ENCODE measurements around the gene CBARP. TPM values are rescaled to one million over a fixed set of nuclear protein-coding genes. Genes with fewer than 3 reads are reported as not detected.

CBARP gene
- total RNA-seq, 1 experiment from 2014 or later = 23.8 TPM

DNA sequence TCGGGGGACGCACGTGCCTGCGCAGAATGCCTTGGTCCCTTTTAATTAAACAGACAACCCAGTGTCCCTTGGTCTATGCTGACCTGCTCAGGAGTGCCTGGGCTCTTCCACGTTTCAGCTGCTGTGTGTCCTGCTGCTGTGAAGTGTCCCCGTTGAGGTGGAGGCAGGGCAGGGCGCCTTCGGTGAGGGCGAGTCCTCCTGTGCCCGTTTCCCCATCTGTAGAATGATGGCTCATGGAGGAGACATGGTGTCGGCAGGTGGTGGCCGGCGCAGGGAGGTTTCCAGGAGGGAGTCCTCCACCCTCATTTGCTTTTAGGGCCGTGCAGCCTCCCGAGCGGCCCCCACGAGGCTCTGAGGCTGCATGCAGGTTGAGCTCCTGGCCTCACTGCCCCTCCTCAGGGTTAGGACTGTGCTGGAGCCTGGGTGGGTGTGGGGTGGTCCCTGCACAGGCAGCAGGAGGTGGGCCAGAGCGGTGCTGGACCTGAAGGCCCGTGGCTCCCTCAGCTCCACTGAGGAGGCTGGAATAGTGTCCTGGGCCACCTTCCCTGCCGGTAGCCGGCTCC lies 23.4 kb downstream of the CBARP start (continued):
- TF ChIP-seq ZNF274 (IDR thresholded peaks at IDR 0.05; ENCODE audit: low read depth, low read length) (no peak), EZH2 (IDR thresholded peaks at IDR 0.05) (no peak), ZFX (IDR thresholded peaks at IDR 0.05) (no peak)

DNA sequence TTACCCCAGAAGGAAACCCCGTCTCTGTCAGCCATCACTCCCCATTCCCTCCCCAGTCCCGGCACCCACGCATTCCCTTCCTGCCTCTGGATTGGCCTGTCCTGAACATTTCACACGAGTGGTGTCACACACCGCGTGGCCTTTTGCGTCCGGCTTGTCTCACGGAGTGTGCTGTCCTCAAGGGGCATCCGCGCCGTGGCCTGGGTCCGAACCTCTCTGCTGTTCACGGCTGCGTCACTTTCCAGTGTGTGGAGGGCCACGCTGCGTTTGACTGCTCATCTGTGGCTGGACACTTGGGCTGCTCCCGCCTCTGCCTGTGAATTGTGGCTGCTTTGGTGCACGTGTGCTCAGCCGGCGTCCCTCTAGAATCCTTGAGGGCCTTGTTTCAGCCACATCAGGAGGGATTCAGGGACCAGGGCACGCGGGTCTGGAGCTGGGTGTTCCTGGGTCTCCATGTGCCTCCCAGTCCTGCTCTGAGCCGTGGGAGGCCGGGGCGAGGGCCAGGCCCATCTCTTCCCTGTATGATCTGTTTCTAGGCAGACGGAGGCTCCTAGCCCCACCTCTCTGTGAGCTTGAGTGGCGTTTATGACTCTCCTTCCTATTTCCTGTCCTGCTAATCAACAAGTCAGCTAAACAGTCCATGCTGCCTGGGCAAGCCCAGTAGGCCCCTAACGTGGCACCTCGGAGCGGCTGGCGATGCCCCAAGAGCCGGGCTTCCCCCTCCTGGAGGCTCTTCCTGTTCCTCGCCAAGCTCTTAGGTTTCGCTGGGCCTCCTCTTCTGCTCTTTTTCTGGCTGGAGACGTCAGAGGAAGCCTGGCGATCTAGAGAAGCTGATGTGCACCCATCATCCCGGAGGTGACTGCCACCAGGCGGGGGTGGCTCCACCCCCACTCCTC lies 24.2 kb downstream of the CBARP start:
- peaks cover 99% of the 10 kb centered on the region for H3K79me2 ChIP-seq (ENCODE audit: insufficient read depth, low read length)
- BruUV-seq (replicated peaks) = no TSS peak
- POLR2A ChIA-PET = interaction anchor here (0.6 kb wide), 1 partner anchor 112 kb away, joined by 3 read pairs; no protein-coding TSS in a partner anchor
- intact Hi-C loops (cut with micrococcal nuclease) = no loop called here
- RAD21 ChIA-PET (ENCODE audit: low non-redundant PET in 1 of 2, low total read pairs in 2 of 2, uncharacterized antibody in 2 of 2, unreplicated experiment in 2 of 2) = no interaction called here
- no peak for DNase-seq (ENCODE audit: low read depth, low spot score)
- H3K36me3 ChIP-seq (ENCODE audit: control insufficient read depth in 1 of 2, insufficient read depth in 2 of 2, low read length in 2 of 2) = peaks cover 2 to 24% of the 10 kb centered on the region in 2 experiments; a peak in 2 of 4 replicates
- ATAC-seq = no peak
- no peaks in the 10 kb centered on the region for H3K9me2 ChIP-seq (ENCODE audit: insufficient read depth)
- peaks cover 26 to 71% of the 10 kb centered on the region in 2 experiments for H3K4me1 ChIP-seq (ENCODE audit: control insufficient read depth in 1 of 2, insufficient read depth in 2 of 2, low read length in 2 of 2)
- no peak for TF ChIP-seq POLR2A (IDR thresholded peaks at IDR 0.05; ENCODE audit: borderline replicate concordance, extremely low read depth, insufficient read depth, insufficient read length)
- no peak for TF ChIP-seq SP1 (IDR thresholded peaks at IDR 0.05; ENCODE audit: low read depth)
- no peak for TF ChIP-seq POLR2AphosphoS5 (IDR thresholded peaks at IDR 0.05; ENCODE audit: low read depth, low read length)
- no peak for TF ChIP-seq ZFX (IDR thresholded peaks at IDR 0.05)
- no peak for TF ChIP-seq EZH2 (IDR thresholded peaks at IDR 0.05)
- TF ChIP-seq EZH2phosphoT487 (IDR thresholded peaks at IDR 0.05; ENCODE audit: borderline replicate concordance) = no peak
- TF ChIP-seq TCF7L2 (IDR thresholded peaks at IDR 0.05; ENCODE audit: borderline replicate concordance, extremely low read depth, insufficient read depth, insufficient read length) = no peak
- TF ChIP-seq, protein P1, sequence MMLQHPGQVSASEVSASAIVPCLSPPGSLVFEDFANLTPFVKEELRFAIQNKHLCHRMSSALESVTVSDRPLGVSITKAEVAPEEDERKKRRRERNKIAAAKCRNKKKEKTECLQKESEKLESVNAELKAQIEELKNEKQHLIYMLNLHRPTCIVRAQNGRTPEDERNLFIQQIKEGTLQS (IDR thresholded peaks at IDR 0.05) = no peak
- TF ChIP-seq, protein P2, sequence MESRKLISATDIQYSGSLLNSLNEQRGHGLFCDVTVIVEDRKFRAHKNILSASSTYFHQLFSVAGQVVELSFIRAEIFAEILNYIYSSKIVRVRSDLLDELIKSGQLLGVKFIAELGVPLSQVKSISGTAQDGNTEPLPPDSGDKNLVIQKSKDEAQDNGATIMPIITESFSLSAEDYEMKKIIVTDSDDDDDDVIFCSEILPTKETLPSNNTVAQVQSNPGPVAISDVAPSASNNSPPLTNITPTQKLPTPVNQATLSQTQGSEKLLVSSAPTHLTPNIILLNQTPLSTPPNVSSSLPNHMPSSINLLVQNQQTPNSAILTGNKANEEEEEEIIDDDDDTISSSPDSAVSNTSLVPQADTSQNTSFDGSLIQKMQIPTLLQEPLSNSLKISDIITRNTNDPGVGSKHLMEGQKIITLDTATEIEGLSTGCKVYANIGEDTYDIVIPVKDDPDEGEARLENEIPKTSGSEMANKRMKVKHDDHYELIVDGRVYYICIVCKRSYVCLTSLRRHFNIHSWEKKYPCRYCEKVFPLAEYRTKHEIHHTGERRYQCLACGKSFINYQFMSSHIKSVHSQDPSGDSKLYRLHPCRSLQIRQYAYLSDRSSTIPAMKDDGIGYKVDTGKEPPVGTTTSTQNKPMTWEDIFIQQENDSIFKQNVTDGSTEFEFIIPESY (IDR thresholded peaks at IDR 0.05; ENCODE audit: extremely low read depth, insufficient replicate concordance, low read length) = no peak
- no peak for TF ChIP-seq JUND (IDR thresholded peaks at IDR 0.05)
- TF ChIP-seq YY1 (IDR thresholded peaks at IDR 0.05; ENCODE audit: extremely low read depth, insufficient replicate concordance, low read depth, low read length) = no peak
- TF ChIP-seq, protein P3, sequence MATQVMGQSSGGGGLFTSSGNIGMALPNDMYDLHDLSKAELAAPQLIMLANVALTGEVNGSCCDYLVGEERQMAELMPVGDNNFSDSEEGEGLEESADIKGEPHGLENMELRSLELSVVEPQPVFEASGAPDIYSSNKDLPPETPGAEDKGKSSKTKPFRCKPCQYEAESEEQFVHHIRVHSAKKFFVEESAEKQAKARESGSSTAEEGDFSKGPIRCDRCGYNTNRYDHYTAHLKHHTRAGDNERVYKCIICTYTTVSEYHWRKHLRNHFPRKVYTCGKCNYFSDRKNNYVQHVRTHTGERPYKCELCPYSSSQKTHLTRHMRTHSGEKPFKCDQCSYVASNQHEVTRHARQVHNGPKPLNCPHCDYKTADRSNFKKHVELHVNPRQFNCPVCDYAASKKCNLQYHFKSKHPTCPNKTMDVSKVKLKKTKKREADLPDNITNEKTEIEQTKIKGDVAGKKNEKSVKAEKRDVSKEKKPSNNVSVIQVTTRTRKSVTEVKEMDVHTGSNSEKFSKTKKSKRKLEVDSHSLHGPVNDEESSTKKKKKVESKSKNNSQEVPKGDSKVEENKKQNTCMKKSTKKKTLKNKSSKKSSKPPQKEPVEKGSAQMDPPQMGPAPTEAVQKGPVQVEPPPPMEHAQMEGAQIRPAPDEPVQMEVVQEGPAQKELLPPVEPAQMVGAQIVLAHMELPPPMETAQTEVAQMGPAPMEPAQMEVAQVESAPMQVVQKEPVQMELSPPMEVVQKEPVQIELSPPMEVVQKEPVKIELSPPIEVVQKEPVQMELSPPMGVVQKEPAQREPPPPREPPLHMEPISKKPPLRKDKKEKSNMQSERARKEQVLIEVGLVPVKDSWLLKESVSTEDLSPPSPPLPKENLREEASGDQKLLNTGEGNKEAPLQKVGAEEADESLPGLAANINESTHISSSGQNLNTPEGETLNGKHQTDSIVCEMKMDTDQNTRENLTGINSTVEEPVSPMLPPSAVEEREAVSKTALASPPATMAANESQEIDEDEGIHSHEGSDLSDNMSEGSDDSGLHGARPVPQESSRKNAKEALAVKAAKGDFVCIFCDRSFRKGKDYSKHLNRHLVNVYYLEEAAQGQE (IDR thresholded peaks at IDR 0.05; ENCODE audit: low read depth) = no peak
- TF ChIP-seq ZNF274 (IDR thresholded peaks at IDR 0.05; ENCODE audit: low read depth, low read length) = no peak
- no peak for TF ChIP-seq EGR1 (IDR thresholded peaks at IDR 0.05; ENCODE audit: low read depth)
- CTCF ChIA-PET = interaction anchor here (1.0 to 1.2 kb wide), 2 partner anchors 31 to 100 kb away, joined by 3 to 4 read pairs; no protein-coding TSS in a partner anchor
- H3K9ac ChIP-seq (ENCODE audit: low read length) = peak overlapping the region; percentile 23; the same call in 1 of the 2 replicates
- no peak overlapping the region for H3K4me2 ChIP-seq (ENCODE audit: low read length)
- H4K20me1 ChIP-seq (ENCODE audit: insufficient read depth) = no peaks in the 10 kb centered on the region
- H3K27ac ChIP-seq (ENCODE audit: low read depth, low read length) = peak overlapping the region; percentile 56; the same call in 1 of the 2 replicates
- H3K4me3 ChIP-seq (replicated peaks in 1 of 2; ENCODE audit: low read depth in 1 of 2, low read length in 2 of 2) = no peak overlapping the region
- H2AFZ ChIP-seq (ENCODE audit: low read depth, low read length, poor library complexity, severe bottlenecking) = no peak overlapping the region
- no peaks in the 10 kb centered on the region for H3K9me3 ChIP-seq (ENCODE audit: control insufficient read depth in 1 of 2, insufficient read depth in 1 of 2, low read depth in 1 of 2, low read length in 2 of 2)
- no peaks in the 10 kb centered on the region for H3K27me3 ChIP-seq (ENCODE audit: insufficient read depth, low read length)
